Sigmoid colon (tissue), 4 donors: Measurements from ENCODE around the gene CACNG4.

Experiments used
- EP300 ChIP-seq, 4 donors: sonication (generic); formaldehyde crosslinking; IDR thresholded peaks; one replicate each; pipeline ENCODE4 v1.6.1; 2017; ENCODE audit warnings: antibody characterized with exemption in 4 of 4
- POLR2A ChIP-seq, 2 donors: fragments of 450-650 bp; IDR thresholded peaks; one replicate each; pipeline ENCODE4 v1.6.1; 2016; ENCODE audit warnings: antibody characterized with exemption in 2 of 2, mild to moderate bottlenecking in 2 of 2, moderate library complexity in 2 of 2
- POLR2AphosphoS5 ChIP-seq, 4 donors: sonication (generic); formaldehyde crosslinking; IDR thresholded peaks; one replicate each; pipeline ENCODE4 v1.6.1; 2017; ENCODE audit warnings: antibody characterized with exemption in 4 of 4
- TF ChIP-seq, protein P1 (sequence below), 4 experiments: fragments of 450-650 bp in 3 of 4; fragments of 200-600 bp in 1 of 4; IDR thresholded peaks; one replicate each; pipeline ENCODE4 v1.5.1; 2016 to 2019; ENCODE audit warnings: antibody characterized with exemption in 4 of 4, mild to moderate bottlenecking in 3 of 4, moderate library complexity in 2 of 4

DNA sequence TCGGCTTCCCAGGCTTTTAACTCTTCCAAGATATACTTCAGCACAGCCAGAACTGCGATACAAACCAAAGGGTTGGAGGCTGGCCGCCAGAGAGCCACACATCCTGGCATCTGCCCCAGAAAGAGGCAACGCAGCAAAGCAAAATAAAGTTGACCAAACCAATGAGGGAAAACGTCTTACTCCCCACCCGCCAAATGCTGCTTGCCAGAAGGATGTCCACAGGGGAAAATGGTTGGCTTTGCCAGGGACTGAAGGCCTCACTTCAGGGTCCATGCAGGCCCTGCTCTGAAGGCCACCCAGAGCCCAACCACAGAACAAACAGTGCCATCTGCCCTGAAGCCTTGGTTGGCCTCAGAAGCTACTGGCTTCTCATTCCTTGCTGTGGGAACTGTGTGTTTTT lies 94.9 kb downstream of the CACNG4 start:
- TF ChIP-seq, protein P1, sequence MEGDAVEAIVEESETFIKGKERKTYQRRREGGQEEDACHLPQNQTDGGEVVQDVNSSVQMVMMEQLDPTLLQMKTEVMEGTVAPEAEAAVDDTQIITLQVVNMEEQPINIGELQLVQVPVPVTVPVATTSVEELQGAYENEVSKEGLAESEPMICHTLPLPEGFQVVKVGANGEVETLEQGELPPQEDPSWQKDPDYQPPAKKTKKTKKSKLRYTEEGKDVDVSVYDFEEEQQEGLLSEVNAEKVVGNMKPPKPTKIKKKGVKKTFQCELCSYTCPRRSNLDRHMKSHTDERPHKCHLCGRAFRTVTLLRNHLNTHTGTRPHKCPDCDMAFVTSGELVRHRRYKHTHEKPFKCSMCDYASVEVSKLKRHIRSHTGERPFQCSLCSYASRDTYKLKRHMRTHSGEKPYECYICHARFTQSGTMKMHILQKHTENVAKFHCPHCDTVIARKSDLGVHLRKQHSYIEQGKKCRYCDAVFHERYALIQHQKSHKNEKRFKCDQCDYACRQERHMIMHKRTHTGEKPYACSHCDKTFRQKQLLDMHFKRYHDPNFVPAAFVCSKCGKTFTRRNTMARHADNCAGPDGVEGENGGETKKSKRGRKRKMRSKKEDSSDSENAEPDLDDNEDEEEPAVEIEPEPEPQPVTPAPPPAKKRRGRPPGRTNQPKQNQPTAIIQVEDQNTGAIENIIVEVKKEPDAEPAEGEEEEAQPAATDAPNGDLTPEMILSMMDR (IDR thresholded peaks at IDR 0.05): no peak
- TF ChIP-seq EP300 (IDR thresholded peaks at IDR 0.05): no peak
- no peak for TF ChIP-seq POLR2A (IDR thresholded peaks at IDR 0.05)
- no peak for TF ChIP-seq POLR2AphosphoS5 (IDR thresholded peaks at IDR 0.05)
